Brain microvascular endothelial cell (primary cell): ENCODE measurements around the gene NR3C1.
"Not testable (repeated sequence)": the region's sequence is repeated elsewhere in the genome, so short reads cannot be mapped to it uniquely, and the experiment has no call there.

Experiments
- DNase-seq: peaks from one replicate; pipeline ENCODE4 v3.0.0-alpha.2; 2020
- H3K27ac ChIP-seq: fragments of 250-450 bp; sonication (Bioruptor Pico); 2 replicates; pipeline ENCODE4 v1.5.1; 2020; ENCODE audit warnings: mild to moderate bottlenecking, moderate library complexity
- H3K27me3 ChIP-seq: fragments of 250-450 bp; sonication (Bioruptor Pico); replicated peaks from 2 replicates; pipeline ENCODE4 v1.5.1; 2020; ENCODE audit warnings: mild to moderate bottlenecking
- H3K36me3 ChIP-seq: fragments of 250-450 bp; sonication (Bioruptor Pico); replicated peaks from 2 replicates; pipeline ENCODE4 v1.5.1; 2020; ENCODE audit warnings: mild to moderate bottlenecking
- H3K4me3 ChIP-seq: 2 replicates; pipeline ENCODE4 v1.5.1; 2011; ENCODE audit warnings: low read depth, mild to moderate bottlenecking, control low read depth, low read length, moderate library complexity
- CTCF ChIP-seq: IDR thresholded peaks from 2 replicates; pipeline ENCODE4 v1.5.1; 2011; ENCODE audit warnings: low read depth, mild to moderate bottlenecking, moderate library complexity, low read length, control low read depth, inconsistent platforms; ENCODE audit errors: missing control alignments
- in situ Hi-C: cut with HindIII; loops from 2 replicates; pipeline ENCODE4 v1.10.0; 2017; ENCODE audit warnings: low sequenced_read_pairs, low pct_ligation_motif_present

The NR3C1 gene

GRCh38 chr5:143338658-143339366 lies 64.7 kb downstream of the NR3C1 start:
- no peak overlapping the region for H3K4me3 ChIP-seq
- no peak for TF ChIP-seq CTCF

GRCh38 chr5:143337946-143338345 lies 65.5 kb downstream of the NR3C1 start:
- Histone ChIP-seq H3K4me3 (no peak overlapping the region), H3K27me3 (no peaks in the 10 kb centered on the region), H3K36me3 (no peaks in the 10 kb centered on the region), H3K27ac (no peak overlapping the region)
- TF ChIP-seq CTCF = no peak
- no peak for DNase-seq
- in situ Hi-C loops = no loop called here

More at GRCh38 chr5:143338658-143339366, 64.7 kb downstream of the NR3C1 start:
- Histone ChIP-seq H3K27ac (no peak overlapping the region), H3K36me3 (no peaks in the 10 kb centered on the region), H3K27me3 (no peaks in the 10 kb centered on the region)
- DNase-seq = peak; percentile 22
- in situ Hi-C loops = no loop called here

- in situ Hi-C loops = no loop called here
- H3K36me3 ChIP-seq = no peaks in the 10 kb centered on the region
- no peak for TF ChIP-seq CTCF
- H3K27ac ChIP-seq = no peak overlapping the region
- DNase-seq = no peak
- H3K4me3 ChIP-seq = no peak overlapping the region
- no peaks in the 10 kb centered on the region for H3K27me3 ChIP-seq
These were observed 67.0 kb downstream of the NR3C1 start for GRCh38 chr5:143336485-143336884.

- no peaks in the 10 kb centered on the region for H3K27me3 ChIP-seq
- no peak overlapping the region for H3K27ac ChIP-seq
- in situ Hi-C loops = no loop called here
- no peak overlapping the region for H3K4me3 ChIP-seq
- TF ChIP-seq CTCF = no peak
- no peaks in the 10 kb centered on the region for H3K36me3 ChIP-seq
- no peak for DNase-seq
These were observed 68.6 kb downstream of the NR3C1 start for GRCh38 chr5:143334903-143335302.

- H3K27ac ChIP-seq, H3K4me3 ChIP-seq, in situ Hi-C loops, H3K27me3 ChIP-seq, H3K36me3 ChIP-seq: not testable (repeated sequence)
- DNase-seq = peak; percentile 23
These were observed 69.1 kb downstream of the NR3C1 start for GRCh38 chr5:143334380-143334779.

- DNase-seq = no peak
- TF ChIP-seq CTCF = no peak
- Histone ChIP-seq H3K36me3 (no peaks in the 10 kb centered on the region), H3K4me3 (no peak overlapping the region), H3K27me3 (no peaks in the 10 kb centered on the region), H3K27ac (no peak overlapping the region)
- in situ Hi-C loops = no loop called here
These were observed 71.5 kb downstream of the NR3C1 start for GRCh38 chr5:143331956-143332355.
